HepG2 (cell line): Measurements from ENCODE around the gene NAV2.

Experiments used
- FOXM1 ChIP-seq: sonication (generic); formaldehyde crosslinking; IDR thresholded peaks from 2 replicates; pipeline ENCODE4 v1.5.0; 2020; ENCODE audit warnings: missing genetic modification reagents
- GABPB1 ChIP-seq: IDR thresholded peaks from 2 replicates; pipeline ENCODE4 v1.6.1; 2016; ENCODE audit warnings: mild to moderate bottlenecking, missing genetic modification reagents, moderate library complexity, missing compliant biosample characterization
- HNRNPL ChIP-seq: fragments of 200-400 bp; formaldehyde crosslinking; IDR thresholded peaks from 2 replicates; pipeline ENCODE4 v1.6.1; 2017; ENCODE audit warnings: mild to moderate bottlenecking, low read depth, low read length
- NCOA2 ChIP-seq: sonication (generic); formaldehyde crosslinking; IDR thresholded peaks from 2 replicates; pipeline ENCODE4 v1.8.0; 2022; ENCODE audit warnings: inconsistent platforms
- THAP8 ChIP-seq: sonication (generic); formaldehyde crosslinking; IDR thresholded peaks from 2 replicates; pipeline ENCODE4 v1.5.1; 2020; ENCODE audit warnings: missing genetic modification reagents, mild to moderate bottlenecking, borderline replicate concordance
- ZNF282 ChIP-seq: fragments of 450-650 bp; IDR thresholded peaks from 2 replicates; pipeline ENCODE4 v1.6.1; 2018; ENCODE audit not compliant: partially characterized antibody

- TF ChIP-seq NCOA2 (CRISPR knock-in tag) = no peak
- TF ChIP-seq ZNF282 = no peak
- TF ChIP-seq GABPB1 (CRISPR knock-in tag) = no peak
- TF ChIP-seq HNRNPL = no peak
- TF ChIP-seq FOXM1 = no peak
- no peak for TF ChIP-seq THAP8 (CRISPR knock-in tag)
These were observed 6.7 kb upstream of the NAV2 start for GRCh38 chr11:19705936-19706335.
